ENCODE measurements around the gene KDM7A. TPM values are rescaled to one million over a fixed set of nuclear protein-coding genes. Genes with fewer than 3 reads are reported as not detected.

Gene KDM7A
- polyA plus RNA-seq, 1 donor, result 8.4 TPM

GRCh38 chr7:140082770-140083169 lies 94.0 kb downstream of the KDM7A start:
- DNase-seq (ENCODE audit: low read depth), result no peak

- DNase-seq (ENCODE audit: low read depth), result no peak
Measured at GRCh38 chr7:140081774-140082425, 94.9 kb downstream of the KDM7A start.

DNA sequence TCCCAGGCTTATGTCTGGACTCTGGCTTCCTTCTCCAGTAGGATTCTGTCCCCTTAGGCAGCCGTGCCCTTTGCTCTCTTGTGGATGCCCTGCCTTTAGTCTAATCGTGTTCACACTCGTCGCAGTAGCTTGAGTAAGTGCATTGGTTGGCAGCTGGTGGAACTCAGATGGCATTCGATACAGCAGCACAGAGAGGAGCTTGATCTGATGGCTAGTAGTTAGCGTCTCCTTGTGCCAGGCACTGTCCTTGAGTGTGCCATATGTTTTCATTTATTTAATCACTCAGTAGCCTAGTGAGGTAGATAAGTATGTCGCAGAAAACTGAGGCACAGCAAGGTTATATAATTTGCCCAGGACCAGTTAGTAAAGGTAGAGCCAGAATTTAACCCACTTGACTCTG lies 95.9 kb downstream of the KDM7A start:
- DNase-seq (ENCODE audit: low read depth), result no peak

GRCh38 chr7:140079121-140079536 lies 97.7 kb downstream of the KDM7A start:
- no peak for DNase-seq (ENCODE audit: low read depth)

DNA sequence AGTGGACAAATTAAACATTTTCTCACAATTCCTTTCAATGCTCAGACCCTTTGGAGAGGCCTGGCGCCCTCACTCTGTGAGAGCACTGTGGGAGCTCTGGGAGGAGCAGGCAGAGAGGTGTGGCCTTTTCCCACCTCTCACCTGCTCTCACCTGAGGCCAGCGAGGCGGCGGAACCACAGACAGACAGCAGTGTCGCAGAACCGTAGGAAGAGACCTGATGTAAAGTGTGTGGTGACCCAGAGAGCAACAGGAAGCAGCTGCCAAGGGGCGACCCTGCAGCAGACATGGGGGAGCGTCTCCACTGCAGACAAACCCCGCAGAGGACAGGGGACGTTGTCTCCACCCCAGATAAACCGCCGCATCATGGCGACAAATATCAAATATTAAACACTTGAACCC lies 98.4 kb downstream of the KDM7A start:
- DNase-seq (ENCODE audit: low read depth), result no peak

DNA sequence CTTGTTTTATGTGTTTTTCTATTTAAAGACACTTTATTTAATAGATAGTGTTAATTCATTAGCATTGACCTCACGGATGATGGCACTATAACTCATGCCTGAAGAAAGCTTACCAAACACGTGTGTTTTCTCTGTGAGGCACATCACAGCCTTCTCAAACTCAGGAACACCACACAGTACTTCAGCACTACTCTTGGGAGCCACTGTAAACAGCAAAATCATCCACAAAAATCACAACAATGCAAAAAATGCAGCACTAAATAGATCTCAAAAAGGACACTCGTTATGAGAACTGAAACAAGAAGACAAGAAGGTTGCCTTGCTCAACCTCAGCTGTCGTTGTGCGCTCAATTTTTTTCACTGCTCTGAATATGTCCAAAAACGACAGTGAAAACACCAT lies 102.0 kb downstream of the KDM7A start:
- no peak for DNase-seq (ENCODE audit: low read depth)

GRCh38 chr7:140070546-140070945 lies 106.2 kb downstream of the KDM7A start:
- DNase-seq (ENCODE audit: low read depth), result no peak

DNA sequence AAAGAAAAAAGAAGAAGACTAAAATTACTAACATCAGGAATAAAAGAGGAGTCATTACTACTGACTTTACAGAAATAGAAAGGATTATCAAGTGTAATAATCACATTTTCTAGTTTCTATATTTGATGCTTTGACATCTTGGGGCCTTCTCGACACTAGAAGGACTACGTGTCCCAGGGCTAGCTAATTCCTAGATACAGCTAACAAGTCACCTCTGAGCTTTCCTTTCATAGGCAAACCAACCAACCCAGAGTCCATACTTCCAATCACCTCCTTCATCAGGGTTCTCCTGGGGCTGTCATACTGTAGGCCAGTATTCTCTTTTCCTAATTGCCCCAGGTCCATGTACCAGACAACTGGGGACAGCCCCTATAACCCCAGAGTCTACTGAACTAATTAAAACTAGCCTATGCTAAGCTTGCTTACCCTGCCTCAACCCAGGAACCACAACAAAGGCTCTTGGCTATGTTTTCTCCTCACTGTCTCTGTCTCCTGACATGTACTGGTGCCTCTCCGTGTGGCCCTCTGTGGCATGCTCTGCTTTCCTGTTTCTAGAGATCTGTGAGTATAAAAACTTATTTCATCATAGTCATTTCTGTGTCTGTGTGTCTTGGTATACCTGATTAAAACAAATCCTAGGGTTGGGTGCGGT lies 107.4 kb downstream of the KDM7A start:
- DNase-seq (ENCODE audit: low read depth), result no peak

DNA sequence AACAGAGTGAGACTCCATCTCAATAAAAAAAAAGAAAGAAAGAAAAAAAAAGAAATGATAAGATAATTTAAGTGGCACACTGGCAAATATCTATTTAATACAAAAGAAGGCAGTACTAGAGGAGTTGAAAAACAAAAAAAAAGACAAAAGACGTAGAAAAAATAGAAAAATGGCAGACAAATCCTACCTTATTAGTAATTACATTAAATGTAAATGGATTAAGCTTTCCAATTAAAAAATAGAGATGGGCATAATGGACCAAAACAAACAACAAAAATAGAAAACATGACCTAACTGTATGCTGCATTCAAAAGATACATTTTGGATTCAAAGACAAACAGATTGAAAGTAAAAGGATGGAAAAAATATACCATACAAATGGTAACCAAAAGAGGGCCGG lies 108.8 kb downstream of the KDM7A start:
- no peak for DNase-seq (ENCODE audit: low read depth)

GRCh38 chr7:140067052-140067451 lies 109.7 kb downstream of the KDM7A start:
- no peak for DNase-seq (ENCODE audit: low read depth)

DNA sequence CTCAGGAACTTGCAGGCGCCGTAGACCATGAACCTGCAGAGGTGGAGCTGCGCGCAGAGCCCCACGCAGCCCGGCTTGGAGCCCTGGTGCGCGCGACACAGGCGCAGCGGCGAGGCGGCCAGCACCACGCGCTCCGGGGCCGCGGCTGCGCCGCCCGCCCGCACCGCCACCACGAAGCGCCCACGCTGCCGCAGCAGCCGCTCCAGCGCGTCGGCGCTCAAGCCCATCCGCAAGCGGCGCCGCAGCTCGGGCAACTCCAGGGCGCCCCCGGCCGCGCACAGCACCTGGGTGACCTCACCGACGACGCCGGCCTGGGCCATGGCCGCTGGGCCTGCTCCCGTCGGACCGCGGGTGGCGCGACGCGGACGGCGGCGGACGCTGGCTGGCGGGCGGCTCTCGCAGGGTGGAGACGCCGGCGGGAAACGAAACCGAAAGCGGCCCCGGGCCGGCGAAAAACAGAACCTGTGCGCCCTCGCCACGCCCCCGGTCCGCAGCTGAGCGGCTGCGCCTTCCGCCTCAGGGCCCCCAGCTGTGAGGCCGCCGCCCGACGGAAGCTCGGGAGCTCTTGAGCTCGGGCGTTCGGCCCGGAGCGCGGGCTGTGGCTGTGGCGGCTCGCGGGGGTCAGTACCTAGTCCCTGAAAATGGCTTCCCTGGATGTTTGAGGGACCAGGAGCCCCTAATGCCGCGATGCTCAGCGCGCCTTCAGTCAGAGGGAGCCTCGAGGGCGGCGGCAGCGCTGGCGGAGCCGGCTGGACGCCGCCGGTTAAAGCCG lies 114.1 kb downstream of the KDM7A start, which contains the start of gene PARP12:
Gene PARP12 (minus strand): TSS at position 424 of the 772 bp plus-strand sequence. CDS start 104 bp downstream, at position 320.
- peak; percentile 53 for DNase-seq (ENCODE audit: low read depth)

GRCh38 chr7:140062118-140062527 lies 114.7 kb downstream of the KDM7A start:
- DNase-seq (ENCODE audit: low read depth), result no peak

DNA sequence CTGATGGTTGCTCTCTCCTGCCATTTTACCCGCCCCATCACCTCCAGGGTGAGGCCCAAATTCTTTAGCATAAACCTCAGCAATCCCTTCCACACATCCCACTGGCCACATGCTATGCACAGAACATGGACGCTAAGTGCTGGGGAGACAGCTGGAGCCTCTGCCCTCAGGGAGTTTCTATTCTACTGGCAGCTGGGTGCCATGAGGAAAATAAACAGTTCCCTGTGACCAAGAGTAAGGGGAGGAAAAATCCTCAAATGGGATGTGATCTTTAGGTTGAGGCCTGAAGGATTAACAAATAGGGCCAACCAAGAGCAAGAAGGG lies 115.2 kb downstream of the KDM7A start:
- DNase-seq (ENCODE audit: low read depth), result no peak

DNA sequence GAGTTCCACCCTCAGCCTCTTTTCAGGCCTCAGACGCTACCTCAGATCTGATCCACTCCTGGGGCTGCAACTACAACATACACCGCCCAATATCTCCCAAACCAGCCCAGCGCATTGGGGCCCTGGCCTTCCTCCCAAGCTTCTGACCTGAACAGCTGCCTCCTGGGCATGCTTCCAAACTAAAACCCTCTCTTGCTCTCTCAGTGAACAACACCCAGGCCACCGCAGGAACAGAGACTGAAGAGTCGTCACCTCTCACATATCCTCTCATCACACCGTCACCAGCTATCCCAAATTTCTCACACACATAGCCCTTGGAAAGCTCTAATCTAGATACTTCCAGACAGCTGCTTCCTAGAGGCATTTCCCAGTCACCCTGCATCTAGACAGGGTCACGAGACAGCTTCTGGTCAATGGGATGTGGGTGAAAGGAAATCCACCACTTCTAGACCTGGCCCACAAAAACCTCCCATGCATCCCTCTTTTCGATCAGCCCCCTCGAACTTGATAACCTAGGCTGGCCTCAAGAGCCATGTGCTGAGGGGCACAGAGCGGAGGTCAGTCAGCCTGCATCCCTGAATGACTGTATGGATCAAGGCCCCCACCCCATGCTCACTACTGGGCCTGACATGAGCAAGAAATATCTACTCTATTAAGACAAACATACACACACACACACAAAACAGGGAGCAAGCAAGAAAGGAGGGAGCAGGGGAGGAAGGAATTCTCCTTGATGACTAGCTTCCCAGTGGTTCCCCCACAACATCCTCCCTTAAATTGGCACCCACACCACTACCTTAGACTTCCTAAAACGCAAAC lies 115.8 kb downstream of the KDM7A start:
- peak; percentile 14 for DNase-seq (ENCODE audit: low read depth)

DNA sequence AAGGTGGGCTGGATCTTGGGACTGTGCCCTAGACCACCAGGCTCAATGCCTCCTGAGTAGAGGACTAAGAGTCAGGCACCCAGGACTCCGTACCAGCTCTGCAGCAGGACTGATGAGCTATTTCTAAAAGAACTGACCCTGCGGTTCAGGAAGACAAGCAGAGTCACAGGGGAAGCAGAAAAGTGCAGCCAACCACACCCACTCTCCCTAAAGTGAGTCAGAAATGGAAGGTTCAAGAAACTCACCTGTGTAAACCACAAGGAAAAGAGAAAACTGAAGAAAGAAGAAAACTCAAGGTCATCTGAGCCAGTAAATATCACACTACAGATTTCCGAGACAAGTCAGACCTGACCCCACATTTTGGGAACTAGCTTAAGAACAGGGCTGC lies 116.5 kb downstream of the KDM7A start:
- no peak for DNase-seq (ENCODE audit: low read depth)

DNA sequence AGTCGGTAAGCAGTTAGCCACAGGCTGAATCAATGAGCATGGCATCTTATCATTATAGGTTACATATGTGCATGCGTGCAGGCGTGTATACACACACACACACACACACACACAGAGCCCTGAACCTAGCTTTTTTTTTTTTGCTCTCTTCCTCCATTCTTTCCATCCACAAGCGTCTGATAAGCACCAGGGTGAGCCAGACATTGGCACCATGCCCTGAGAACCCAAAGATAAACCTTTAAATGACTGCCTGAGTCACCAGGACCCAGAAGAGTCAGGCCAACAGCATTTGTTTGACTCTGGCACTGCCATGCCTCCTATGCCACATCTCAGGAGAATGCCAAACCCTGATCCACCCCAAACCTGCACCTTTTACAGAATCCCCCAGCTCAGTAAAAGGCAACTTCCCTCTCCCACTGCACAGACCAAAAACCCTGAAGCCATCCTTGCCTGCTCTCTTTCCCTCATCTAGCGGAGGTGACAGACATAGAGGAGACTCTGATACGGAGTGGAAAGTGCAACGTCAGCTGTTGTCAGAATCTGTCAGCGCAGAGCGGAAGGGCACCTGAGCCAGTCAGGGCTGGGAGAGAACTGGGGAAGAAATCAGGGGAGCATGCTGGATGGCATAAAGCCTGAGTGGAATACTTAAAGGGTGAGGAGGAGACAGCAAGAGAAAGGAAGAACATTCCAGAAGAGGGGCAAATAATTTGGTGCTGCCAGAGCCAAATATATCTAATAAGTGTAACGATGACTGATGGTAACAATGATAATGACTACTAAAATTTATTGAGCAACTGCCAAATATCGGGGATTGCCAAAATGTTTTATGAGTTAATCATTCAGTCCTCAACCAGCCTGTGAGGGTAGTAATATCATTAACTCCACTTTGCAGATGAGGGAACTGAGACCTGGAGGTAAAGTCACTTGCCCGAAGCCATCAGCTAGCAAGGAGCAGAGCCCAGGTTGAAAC lies 117.2 kb downstream of the KDM7A start:
- DNase-seq (ENCODE audit: low read depth), result no peak

DNA sequence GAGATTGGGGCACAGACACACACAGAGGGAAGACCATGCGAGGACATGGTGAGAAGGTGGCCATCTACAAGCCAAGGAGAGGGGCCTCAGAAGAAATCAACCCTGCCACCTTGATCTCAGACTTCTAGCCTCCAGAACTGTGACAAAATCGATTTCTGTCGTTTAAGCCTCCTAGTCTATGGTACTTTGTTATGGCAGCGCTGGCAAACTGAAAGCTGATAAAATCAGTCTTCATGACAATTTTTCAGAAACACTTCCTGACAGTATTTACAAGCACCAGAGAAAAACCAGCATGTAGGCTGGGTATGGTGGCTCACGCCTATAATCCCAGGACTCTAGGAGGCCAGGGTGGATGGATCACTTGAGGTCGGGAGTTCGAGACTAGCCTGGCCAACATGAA lies 118.3 kb downstream of the KDM7A start:
- DNase-seq (ENCODE audit: low read depth), result no peak

- no peak for DNase-seq (ENCODE audit: low read depth)
Measured at GRCh38 chr7:140057143-140057535, 119.6 kb downstream of the KDM7A start.

GRCh38 chr7:140056431-140057142 lies 120.2 kb downstream of the KDM7A start:
- DNase-seq (ENCODE audit: low read depth), result no peak

GRCh38 chr7:140055833-140056232 lies 121.0 kb downstream of the KDM7A start:
- no peak for DNase-seq (ENCODE audit: low read depth)

Data from forelimb muscle (tissue), 1 donor.